ENCODE data around the gene PTPA. TPM values are rescaled to one million over a fixed set of nuclear protein-coding genes. Genes with fewer than 3 reads are reported as not detected.
A peak's percentile ranks its signal among the peaks of the same experiment; 100 is the strongest.

The PTPA gene
- total and polyA plus RNA-seq, 10 of the 15 experiments (the other 5 are each of a cell fraction or from before 2014, with no cell fraction given), result 1.6 to 111 (median 55.1) TPM

GRCh38 chr9:129131300-129132145, 20.3 kb downstream of the PTPA start:
- DNase-seq (ENCODE audit: low read depth, low spot score) (no peak), FAIRE-seq (peak; percentile 86), ATAC-seq (peak; percentile 100)
- H3K4me2 ChIP-seq (ENCODE audit: control insufficient read depth, insufficient read depth), result no peak overlapping the region
- WGBS (ENCODE audit: insufficient coverage, insufficient replicate concordance, low lambda C conversion rate, missing lambda C conversion rate), result 39% methylated on average over 13 of the region's 13 CpGs
- no peak overlapping the region for H2AFZ ChIP-seq (ENCODE audit: control insufficient read depth, low read depth, low read length)
- H3K79me2 ChIP-seq (ENCODE audit: control insufficient read depth, insufficient read depth, low read length), result no peaks in the 10 kb centered on the region
- no peaks in the 10 kb centered on the region for H3K4me1 ChIP-seq (ENCODE audit: control insufficient read depth, insufficient read depth, low read length)
- no TSS peak for BruUV-seq (replicated peaks)
- H4K20me1 ChIP-seq (ENCODE audit: control insufficient read depth, insufficient read depth), result no peaks in the 10 kb centered on the region
- peaks cover 16 to 22% of the 10 kb centered on the region in 2 experiments for H3K36me3 ChIP-seq (ENCODE audit: control insufficient read depth in 2 of 2, insufficient read depth in 2 of 2, low read length in 1 of 2)
- intact Hi-C loops (cut with micrococcal nuclease; ENCODE audit: unreplicated experiment) (no loop called here), in situ Hi-C loops (cut with MboI) (loop anchor here (5.0 kb wide), 2 partner anchors 481 to 651 kb away; no protein-coding TSS in a partner anchor)
- H3K4me3 ChIP-seq, result no peak overlapping the region
- H3K27ac ChIP-seq (ENCODE audit: control insufficient read depth, insufficient read depth), result no peak overlapping the region; the same call in 1 of the 2 replicates
- no peaks in the 10 kb centered on the region for H3K27me3 ChIP-seq (replicated peaks in 1 of 2; ENCODE audit: control insufficient read depth in 2 of 2, insufficient read depth in 2 of 2, low read length in 1 of 2)
- no peak overlapping the region for H3K9ac ChIP-seq (ENCODE audit: control insufficient read depth, insufficient read depth, low read length)
- RAD21 ChIA-PET (ENCODE audit: unreplicated experiment), result interaction anchor here (0.6 to 2.9 kb wide), 23 partner anchors 9 to 497 kb away, joined by 3 to 37 read pairs (median 4); partner anchors contain the start of genes DOLPP1, IER5L and NTMT1
- SMC1A ChIA-PET (ENCODE audit: uncharacterized antibody, unreplicated experiment), result interaction anchor here (0.7 to 4.0 kb wide), 23 partner anchors 9 to 497 kb away, joined by 3 to 50 read pairs (median 4); partner anchors contain the start of genes DOLPP1 and NTMT1
- CTCF ChIA-PET, result interaction anchor here (0.6 to 11.5 kb wide), 36 partner anchors 9 to 659 kb away, joined by 3 to 175 read pairs (median 5); partner anchors contain the start of genes C9orf50, DOLPP1, ENDOG and NTMT1
- no peaks in the 10 kb centered on the region for H3K9me3 ChIP-seq (replicated peaks; ENCODE audit: control insufficient read depth, insufficient read depth, low read length)
- POLR2A ChIA-PET, result interaction anchor here (0.5 to 1.4 kb wide), 7 partner anchors 9 to 1721 kb away, joined by 3 to 7 read pairs (median 3); partner anchors contain the start of gene NTMT1
- no peak for TF ChIP-seq POU2F2 (IDR thresholded peaks at IDR 0.05; ENCODE audit: borderline replicate concordance, low read depth, low read length)
- TF ChIP-seq NR2C1 (IDR thresholded peaks at IDR 0.05), result no peak
- 0 out of 2 replicates have a peak, but pooled peaks have one; percentile 22 for TF ChIP-seq LARP7 (IDR thresholded peaks at IDR 0.05)
- no peak for TF ChIP-seq RFX5 (IDR thresholded peaks at IDR 0.05; ENCODE audit: low read depth, low read length)
- no peak for TF ChIP-seq ESRRA (IDR thresholded peaks at IDR 0.05; ENCODE audit: low read length)
- TF ChIP-seq SUZ12 (IDR thresholded peaks at IDR 0.05; ENCODE audit: unreplicated experiment), result no peak
- TF ChIP-seq, protein P1, sequence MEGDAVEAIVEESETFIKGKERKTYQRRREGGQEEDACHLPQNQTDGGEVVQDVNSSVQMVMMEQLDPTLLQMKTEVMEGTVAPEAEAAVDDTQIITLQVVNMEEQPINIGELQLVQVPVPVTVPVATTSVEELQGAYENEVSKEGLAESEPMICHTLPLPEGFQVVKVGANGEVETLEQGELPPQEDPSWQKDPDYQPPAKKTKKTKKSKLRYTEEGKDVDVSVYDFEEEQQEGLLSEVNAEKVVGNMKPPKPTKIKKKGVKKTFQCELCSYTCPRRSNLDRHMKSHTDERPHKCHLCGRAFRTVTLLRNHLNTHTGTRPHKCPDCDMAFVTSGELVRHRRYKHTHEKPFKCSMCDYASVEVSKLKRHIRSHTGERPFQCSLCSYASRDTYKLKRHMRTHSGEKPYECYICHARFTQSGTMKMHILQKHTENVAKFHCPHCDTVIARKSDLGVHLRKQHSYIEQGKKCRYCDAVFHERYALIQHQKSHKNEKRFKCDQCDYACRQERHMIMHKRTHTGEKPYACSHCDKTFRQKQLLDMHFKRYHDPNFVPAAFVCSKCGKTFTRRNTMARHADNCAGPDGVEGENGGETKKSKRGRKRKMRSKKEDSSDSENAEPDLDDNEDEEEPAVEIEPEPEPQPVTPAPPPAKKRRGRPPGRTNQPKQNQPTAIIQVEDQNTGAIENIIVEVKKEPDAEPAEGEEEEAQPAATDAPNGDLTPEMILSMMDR (IDR thresholded peaks at IDR 0.05 in 2 of 3, conservative IDR thresholded peaks at IDR 0.05 in 1 of 3; ENCODE audit: control insufficient read depth in 2 of 3, extremely low read depth in 1 of 3, insufficient read depth in 1 of 3, low read depth in 3 of 3, low read length in 3 of 3), result peak; percentile 98 to 99 (median 98); a peak in 5 of 6 replicates
- TF ChIP-seq BHLHE40 (IDR thresholded peaks at IDR 0.05; ENCODE audit: borderline replicate concordance in 1 of 2, low read depth in 2 of 2, low read length in 1 of 2), result peak; percentile 3 to 44; a peak in 1 of 4 replicates
- peak; percentile 72 for TF ChIP-seq YY1 (IDR thresholded peaks at IDR 0.05; ENCODE audit: low read depth, low read length)
- peak; percentile 94 for TF ChIP-seq SMARCA5 (IDR thresholded peaks at IDR 0.05)
- TF ChIP-seq RAD21 (IDR thresholded peaks at IDR 0.05; ENCODE audit: insufficient read depth, low read depth, low read length), result peak; percentile 83
- peak; percentile 87 for TF ChIP-seq SMC3 (IDR thresholded peaks at IDR 0.05; ENCODE audit: borderline replicate concordance, low read length)
- TF ChIP-seq MEF2B (IDR thresholded peaks at IDR 0.05; ENCODE audit: partially characterized antibody, poor library complexity, severe bottlenecking), result no peak
- TF ChIP-seq IKZF1 (conservative IDR thresholded peaks at IDR 0.05), result no peak
- no peak for TF ChIP-seq SREBF1 (IDR thresholded peaks at IDR 0.05; ENCODE audit: low read length)
- no peak for TF ChIP-seq REST (IDR thresholded peaks at IDR 0.05; ENCODE audit: low read depth, low read length)
- no peak for TF ChIP-seq ZSCAN29 (IDR thresholded peaks at IDR 0.05)
- peak; percentile 42 for TF ChIP-seq KLF5 (IDR thresholded peaks at IDR 0.05; ENCODE audit: partially characterized antibody)
